Activated T-cell treated with anti-CD3 and anti-CD28 coated beads for 48 hours (primary cell): Measurements from ENCODE around the gene MTA2.
"Not testable (repeated sequence)": the region's sequence is repeated elsewhere in the genome, so short reads cannot be mapped to it uniquely, and the experiment has no call there.

ENCODE experiments used
- DNase-seq: peaks from one replicate; pipeline ENCODE4 v3.0.0-alpha.2; 2020; ENCODE audit warnings: low read depth

The MTA2 gene

DNA sequence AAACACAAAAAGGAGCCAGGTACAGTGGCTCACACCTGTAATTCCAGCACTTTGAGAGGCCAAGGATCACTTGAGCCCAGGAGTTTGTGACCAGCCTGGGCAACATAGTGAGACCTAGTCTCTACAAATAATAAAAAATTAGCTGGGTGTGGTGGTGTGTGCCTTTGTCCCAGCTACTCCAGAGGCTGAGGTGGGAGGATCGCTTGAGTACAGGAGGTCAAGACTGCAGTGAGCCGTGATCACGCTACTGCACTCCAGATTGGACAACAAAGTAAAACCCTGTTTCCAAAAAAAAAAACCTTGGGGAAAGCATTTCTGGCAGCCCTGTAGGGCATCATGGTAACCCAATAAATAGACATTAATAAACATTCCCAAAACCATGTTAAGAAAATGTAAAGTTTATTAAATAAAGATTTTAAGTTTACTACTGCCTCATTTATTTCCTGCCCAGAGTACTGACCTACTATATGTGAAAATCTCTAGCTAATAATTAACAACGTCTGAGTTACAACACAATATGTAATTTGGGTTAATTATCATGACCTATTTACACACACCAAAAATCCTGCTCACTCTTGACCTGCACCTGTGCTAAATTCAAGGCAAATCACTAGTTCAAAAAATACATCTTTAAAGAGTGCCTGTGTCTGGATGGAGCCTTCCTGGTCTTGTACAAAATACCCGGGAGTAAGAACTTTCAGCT lies 36.4 kb downstream of the MTA2 start:
- no peak for DNase-seq

DNA sequence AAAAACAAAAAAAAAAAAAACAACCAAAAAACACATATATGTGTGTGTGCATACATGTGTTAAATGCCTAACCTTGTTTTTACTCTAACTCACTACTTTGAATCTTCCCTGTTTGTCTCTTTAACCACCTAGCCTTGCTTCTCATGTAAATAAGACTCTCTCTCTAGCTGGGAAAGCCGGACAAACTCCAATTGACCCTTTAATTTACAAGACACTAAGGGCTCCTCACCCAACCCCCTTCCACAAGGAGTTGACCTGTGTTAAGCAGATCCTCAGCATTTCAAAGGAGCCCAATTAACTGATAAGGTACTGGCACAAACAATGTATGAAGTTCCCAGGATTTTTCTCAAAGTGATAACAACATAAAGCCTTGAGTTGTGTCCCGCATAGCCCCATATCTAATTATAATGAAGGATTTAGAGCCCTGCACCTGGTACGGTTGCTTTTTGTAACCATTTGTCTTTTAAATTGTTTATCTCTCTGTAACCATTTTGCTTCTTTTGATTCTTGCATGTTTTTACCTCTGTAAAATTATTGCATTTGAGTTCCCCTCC lies 39.9 kb downstream of the MTA2 start:
- DNase-seq, result not testable (repeated sequence)

DNA sequence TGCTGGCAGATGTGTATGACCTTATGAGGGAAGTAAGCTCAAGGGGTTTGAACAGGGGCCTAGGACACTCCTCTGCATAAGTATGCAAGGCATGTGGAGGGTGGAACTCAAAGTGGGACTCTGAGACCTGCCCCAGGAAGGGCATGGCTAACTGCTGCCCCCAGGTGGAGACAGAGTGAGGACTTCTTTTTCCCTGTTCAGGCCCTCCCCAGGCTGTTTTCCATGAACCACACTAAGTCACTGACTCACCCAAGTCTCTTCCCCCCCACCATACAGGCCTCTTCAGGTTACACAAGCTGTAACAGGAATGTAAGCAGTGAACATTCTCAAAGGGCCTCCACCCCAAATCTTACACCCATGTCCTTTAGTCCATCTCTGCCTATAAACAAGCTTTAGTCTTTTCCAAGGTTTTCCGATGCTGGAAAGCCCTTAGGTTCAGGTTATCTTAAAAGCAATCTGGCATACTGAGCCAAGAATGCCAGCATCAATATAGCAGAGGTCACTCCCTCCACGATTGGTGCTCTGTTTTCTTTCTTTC lies 41.0 kb downstream of the MTA2 start:
- DNase-seq, result peak; percentile 63

DNA sequence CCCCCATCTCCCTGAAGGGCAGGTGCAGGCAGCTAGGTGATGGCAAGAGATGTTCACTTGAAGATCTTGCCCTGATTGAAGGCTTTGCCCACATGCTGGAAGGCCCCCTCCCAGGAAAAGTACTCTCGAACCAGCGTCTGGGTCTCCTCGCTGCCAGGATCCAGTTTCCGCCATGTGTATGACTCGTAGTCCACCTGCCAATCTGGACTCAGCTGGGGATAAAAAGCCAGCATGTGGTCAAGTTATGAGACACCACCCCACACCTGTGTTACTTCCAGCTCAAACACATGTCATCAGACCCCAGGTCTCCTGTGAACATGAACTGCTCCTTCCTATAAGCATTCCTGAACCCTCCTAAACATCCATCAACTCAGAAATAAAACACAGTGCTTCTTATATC lies 42.0 kb downstream of the MTA2 start:
- not testable (repeated sequence) for DNase-seq

DNA sequence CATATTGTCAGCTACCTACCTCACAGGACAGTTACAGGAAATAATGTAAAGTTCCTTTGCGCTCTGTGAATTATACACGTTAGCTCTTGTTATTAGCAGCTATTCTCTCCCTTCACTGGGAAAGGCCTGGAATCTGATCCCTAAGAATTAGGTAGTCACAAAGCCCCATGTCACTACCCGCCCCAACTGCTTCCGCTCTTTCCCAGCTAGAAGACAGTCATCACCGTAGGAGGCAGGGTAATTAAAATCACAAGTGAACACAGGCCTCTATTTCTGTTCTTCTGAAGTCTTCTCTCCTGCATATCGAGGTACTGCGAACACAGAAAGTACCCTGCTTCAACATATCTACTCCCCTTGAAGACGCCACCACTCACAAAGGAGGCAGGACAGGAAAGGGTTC lies 42.5 kb downstream of the MTA2 start:
- no peak for DNase-seq

DNA sequence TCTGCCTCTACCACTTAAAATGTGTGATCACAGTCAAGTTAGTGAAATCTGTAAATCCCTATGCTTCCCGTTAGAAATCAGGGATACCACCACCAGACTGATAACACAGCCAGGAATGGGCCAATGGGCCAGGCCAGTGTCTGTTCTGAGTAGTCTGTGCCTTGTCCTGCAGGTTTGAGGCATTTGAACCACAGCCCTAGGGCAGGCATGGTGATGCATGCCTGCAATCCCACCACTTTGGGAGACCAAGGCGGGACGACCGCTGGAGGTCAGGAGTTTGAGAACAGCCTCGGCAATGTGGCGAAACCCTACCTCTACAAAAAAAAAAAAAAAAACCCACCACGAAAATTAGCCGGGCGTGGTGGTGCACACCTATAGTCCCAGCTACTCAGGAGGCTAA lies 43.0 kb downstream of the MTA2 start:
- DNase-seq, result no peak

DNA sequence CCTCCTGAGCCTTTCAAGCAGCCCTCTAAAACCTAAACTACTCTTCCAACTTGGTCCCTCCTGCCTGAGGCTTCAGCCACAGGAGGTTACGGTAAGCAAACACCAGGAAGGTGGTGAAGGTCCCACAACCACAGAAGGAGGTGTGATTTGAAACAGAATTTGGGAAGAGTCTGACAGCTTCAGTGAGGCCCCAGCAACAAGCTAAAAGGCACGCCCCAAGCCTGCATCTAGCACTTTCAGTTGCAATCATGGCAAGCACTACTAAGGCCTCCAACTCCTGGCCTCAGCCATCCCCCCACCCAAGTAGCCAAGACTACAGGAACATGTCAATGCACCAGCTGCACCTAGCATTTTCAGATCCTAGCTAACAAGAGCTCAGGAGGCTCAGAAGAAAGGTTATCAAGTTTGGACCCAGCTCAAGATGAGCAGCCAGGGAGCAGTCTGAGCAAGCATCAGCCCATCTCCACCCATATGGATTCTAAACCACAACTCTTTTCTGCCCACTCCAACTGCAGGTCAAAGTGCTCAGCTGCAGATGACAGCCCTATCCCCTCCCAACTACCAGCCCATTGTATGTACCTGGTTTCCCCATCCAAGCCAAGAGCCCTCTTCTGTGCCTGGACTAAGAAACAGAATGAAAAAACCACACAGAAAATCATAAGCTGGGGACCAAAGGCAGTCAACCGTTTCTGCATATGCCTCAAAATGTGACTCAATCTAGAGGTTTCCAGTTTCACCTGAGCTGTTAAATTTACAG lies 44.6 kb downstream of the MTA2 start:
- peak; percentile 49 for DNase-seq

DNA sequence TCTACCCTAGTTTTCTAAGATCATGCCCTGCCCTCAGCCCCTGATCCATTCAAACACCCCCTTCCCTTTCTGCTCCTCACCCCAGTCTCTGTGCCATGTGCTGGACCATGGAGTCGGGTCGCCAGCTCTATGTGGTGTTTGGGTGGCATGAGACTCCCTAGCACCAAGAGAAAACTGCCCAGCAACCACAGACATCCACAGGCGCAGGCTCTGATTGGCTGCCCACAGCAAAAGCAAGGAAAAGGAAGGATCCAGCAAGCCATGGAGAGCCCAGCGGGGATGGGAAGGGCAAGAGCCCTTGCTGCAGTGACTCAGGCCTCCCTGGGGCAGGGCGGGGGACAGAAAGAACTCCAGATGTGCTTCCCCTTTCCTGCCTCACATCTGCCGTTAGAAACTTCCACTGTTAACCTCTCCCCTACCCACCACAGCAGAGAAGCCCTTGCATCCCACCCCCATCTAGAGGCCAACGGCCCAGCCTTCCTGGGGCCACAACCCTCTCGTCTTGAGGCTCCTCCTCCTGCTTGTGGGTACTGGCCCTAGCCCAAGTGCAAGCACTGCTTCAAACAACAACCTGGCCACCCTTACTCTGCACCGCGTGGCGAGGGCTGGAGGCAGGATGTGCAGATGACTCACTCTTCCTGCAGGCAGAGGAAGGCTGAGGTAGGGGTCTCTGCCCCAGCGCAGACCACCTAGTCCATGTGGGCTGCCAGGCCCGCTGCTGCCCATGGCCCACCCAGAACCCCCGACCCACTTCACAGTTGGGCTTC lies 45.4 kb downstream of the MTA2 start:
- DNase-seq, result peak; percentile 77

DNA sequence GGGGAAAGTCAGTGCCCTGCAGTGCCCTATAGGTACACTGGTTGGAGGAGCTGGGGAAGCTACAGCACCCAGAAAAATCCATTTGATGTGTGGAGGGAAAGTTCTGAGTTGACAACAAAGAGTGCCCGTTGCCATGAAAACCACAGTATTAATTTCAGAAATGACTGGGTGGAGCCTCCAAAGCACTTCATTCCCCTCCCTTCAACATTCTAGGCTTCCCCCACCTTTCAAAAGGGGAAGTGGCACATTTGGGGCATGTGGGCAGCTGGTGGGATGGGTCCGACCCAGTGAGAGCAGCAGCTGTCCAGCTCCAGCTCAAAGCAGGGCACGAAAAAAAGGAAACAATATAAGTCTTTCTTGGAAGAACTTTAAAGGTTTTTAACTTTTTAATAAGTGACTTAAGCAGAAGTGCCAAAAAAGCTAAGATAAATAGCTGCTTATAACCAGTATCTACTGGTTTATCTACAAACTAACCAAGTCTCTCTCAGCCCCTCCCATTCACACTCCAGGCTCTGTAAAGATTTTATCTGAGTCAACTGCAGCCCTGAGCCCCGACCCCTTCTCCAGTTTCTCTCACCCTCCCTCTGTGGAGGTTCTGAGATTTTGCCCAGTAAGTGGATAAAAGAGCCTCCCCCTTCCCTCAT lies 46.1 kb downstream of the MTA2 start:
- no peak for DNase-seq

DNA sequence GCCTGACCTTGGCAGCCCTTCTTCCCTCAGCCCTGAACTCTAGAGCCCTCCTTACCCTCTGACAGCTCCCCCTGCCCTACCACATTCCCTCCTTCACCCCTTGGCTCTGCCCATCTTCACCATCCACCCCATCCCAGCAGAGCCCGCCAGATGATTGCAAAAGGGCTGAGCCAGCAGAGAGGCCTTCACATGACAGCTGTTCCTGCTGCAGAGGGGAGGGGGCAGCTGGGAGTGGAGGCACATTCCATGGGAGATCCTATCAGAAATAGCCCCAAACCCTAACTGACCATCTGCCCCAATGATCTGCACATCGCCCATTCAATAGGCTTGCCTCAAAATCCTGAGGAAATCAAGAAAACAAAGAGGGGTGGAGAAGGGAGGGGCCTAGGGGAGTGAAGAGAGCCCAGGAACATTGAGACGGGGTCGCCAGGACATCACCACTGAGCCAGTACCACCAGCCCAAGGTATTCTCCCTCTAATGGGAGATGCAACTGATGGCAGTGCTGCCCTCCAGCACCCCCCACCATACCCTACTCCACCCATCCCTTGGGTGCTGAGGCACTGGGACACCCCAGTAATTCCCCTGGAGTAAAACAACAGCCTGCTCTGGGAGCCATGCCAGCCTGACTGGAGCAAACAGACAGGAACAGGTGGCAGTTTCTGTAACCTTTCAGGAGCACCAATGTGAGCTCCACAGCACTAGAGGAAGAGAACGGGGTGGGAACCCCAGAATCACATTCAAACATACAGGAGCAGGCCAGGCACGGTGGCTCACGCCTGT lies 47.1 kb downstream of the MTA2 start:
- DNase-seq, result no peak

DNA sequence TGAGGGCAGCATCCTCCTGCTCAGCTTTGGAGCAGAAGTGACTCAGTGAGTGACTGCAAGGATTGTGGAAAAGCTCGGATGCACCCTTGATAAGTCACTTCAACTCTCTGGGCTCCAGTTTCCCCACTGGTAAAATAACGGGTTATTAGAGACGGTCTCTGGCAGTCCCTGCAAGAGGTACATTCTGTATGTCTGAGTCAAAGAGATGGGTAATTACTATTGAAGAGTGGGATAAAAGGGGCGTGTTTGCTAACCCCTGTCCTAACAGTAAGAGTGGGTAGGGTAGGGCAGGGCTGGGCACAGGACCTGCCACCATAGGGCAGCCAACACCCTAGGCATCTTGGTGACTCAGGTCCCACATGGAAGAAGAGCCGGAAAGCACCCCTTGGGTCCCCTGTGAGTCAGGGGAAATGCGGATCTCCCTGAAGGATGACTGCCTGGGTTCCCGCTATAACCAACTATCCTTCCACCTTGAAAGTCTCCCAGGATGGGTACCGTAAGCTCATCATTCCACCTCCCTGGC lies 47.8 kb downstream of the MTA2 start:
- no peak for DNase-seq

DNA sequence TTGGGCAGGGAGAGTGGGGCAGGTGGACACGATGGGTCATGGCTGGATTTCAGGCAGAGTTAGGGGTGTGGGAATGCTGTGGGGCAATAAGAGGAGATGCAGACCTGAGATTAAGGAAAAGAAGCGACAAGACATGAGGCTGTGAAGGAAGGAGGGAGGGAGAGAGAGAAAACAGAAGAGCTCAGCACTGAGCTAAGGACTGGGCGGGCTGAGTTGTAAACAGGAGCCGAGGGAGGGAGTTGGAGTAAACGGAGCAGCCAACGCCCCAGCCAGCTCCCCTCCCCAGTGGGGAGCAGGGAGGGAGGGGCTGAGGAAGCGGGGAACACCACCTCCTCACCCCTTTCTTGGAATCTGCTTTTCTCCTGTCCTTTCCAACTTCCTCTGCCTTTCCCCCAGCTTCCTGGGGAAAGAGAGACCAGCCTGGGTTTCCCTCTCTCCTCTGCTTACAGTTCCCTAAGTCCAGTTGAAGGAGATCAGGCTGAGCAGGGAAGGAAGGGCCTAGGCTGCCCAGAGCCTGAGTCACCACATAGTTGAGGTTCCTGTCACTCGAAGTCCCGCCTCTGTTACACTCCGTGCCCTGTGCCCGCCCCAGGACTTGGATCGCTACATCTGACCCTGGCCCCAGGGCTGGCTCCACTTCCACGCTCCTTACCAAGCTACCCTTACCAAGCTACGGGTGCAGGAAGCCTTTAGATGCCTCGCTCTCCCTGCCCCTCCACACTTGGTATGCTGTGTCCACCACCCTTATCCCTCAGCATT lies 48.4 kb downstream of the MTA2 start:
- no peak for DNase-seq

DNA sequence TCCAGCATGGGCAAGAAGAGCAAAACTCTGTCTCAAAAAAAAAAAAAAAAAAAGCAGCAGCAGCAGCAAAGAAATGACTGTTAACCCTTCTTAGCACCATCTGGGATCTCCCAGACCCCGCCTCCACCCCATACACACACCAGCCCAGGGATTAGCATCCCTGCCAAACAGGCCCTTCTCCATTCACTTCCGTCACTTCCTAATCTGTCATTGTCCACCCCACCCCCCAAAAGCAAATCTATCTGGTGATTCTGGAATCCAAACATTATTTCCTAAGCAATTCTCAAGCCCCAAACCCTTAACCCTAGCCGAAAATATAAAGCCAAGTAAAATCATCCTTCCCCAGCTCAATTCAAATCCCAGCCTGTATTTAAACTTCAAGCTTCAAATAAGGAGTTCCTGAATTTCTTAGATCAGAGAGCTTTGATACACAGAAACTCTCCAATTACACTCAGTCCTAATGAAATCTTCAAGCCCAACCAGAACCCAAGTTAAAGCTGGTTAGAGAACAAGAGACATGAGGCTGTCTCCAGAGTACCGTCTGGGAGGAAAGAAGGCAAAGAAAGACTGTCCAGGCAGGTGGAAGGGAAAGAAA lies 49.1 kb downstream of the MTA2 start:
- no peak for DNase-seq

DNA sequence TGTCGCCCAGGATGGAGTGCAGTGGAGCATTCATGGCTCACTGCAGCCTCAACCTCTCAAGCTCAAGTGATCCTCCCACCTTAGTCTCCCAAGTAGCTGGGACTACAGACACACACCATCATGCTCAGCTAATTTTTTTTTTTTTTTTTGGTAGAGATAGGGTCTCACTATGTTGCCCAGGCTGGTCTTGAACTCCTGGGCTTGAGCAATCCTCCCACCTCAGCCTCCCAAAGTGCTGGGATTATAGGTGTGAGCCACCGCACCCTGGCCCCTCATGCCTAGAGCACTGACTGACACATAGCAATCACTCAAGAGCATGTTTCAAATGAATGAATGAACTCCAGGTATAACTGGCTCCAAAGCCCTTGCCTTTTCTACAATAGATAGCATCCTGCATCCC lies 51.2 kb downstream of the MTA2 start:
- not testable (repeated sequence) for DNase-seq

DNA sequence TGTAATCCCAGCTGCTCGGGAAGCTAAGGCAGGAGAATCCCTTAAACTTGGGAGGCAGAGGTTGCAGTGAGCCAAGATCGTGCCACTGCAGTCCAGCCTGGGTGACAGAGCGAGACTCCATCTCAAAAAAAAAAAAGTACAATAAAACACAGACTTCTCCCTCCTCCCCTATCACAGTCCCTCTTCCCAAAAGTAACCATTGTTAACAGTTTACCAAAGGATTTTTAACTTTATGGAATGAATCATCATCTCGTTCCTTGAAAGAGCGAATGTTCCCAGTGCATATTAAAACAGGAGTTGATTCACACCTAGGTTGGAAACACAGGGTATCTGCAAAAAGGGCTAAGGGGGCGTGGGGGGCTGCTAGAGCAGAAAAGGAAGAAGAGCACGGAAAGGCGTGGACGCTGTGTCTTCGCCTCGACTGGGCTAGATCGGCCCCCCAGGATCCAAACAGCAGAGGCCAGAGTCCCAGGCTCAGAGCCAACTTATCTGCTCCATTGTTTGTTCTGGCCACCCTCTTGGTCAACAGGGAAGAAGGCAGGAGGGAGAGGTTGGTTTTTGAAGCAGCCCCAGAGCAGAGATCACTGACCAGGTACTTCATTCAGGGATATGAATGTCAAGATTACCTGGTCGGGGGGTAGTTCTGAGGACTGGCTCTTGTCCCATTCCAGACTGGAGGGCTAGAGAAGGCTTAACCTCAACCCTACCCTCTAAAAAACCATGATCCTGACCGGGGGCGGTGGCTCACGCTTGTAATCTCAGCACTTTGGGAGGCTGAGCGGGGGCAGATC lies 52.9 kb downstream of the MTA2 start:
- DNase-seq, result no peak

DNA sequence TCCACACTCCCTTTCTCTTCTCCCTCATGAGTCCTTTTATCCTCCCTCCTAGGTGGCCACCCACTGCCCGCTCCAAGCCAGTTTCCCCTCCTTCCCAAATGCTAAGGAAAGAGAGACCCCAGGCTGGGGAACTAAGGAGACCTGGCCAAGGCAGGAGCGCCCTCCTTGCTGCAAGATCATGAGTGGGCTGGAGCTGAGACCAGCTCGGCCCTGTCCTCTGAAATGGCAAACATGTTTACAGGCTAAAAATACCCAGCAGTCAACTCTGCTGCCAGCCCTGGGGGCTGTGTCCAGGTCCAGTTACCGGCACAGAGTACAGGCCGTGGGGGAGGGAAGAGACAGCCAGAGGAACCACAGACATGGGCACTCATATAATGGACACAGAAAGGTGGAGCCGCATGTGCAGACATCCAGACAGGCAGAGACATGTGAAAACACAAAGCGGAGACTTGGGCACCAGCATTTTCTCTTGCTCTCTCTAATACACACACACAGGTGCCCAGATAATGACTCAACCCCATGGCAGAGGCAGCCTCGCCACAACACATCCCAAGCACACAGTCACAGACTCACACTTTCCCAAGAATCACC lies 53.9 kb downstream of the MTA2 start:
- no peak for DNase-seq

DNA sequence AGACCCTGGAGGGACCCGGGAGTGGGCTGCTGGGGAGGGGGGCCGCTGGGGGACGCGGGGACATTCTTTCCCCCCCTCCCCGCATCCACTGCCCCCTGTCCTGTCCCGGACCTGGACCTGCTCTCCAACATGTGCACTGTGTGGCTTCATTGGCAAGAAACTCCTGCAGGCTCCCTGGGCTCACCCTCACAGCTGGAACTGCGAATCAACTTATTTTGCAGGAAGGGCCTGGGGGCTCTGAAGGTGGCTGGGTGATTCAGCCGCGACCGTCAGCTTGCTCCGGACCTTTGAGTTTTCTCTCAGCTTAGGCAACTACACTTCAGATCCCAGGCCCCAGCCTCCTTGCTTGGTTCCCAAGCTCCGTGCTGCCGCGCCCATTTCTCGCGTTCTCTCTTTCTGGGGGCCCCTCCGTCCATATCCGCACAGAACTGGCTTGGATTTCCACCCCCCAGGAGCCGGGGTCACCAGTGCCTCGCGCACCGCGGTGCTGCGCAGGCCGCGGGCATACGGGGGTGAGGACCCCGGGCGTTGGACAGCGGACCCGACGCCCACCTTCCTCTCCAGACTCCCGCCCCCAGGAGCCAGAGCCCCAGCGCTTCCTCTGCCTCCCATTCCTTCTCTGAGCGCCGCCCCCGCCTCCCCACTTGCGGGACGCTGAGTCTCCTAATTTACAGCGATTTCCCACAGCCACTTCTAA lies 54.6 kb downstream of the MTA2 start:
- no peak for DNase-seq
